GM12878 (cell line): Measurements from ENCODE around the gene KLHL24. TPM values are rescaled to one million over a fixed set of nuclear protein-coding genes. Genes with fewer than 3 reads are reported as not detected.
A peak's percentile ranks its signal among the peaks of the same experiment; 100 is the strongest.

ENCODE experiments used
- ATAC-seq: fragments of 200-7000 bp; cut with Tn5 transposase; 3 replicates; pipeline ENCODE4 v1.9.1; 2020; ENCODE audit warnings: mild to moderate bottlenecking, moderate library complexity
- BruUV-seq: library from RNA; stranded (reverse); fragments of 400-500 nt; replicated peaks from 2 replicates; lab custom pipeline; 2021; lab: Mats Ljungman, UMichigan
- CTCF ChIA-PET: fragments of 300-600 bp; sonication (Branson Sonifier 250); formaldehyde crosslinking; extraction: SDS; loops from one replicate; lab custom pipeline; 2021; ENCODE audit warnings: inconsistent platforms; lab: Yijun Ruan, JAX
- POLR2A ChIA-PET: fragments of 350-600 bp; formaldehyde crosslinking; extraction: SDS; loops from one replicate; lab custom pipeline; 2021; ENCODE audit warnings: inconsistent platforms; lab: Charles Lee
- RAD21 ChIA-PET: fragments of 300-600 bp; sonication (Branson Sonifier 250); formaldehyde crosslinking; loops from one replicate; lab custom pipeline; 2023; ENCODE audit warnings: antibody characterized with exemption; ENCODE audit not compliant: unreplicated experiment; lab: Charles Lee
- SMC1A ChIA-PET: fragments of 300-600 bp; sonication (Branson Sonifier 250); formaldehyde crosslinking; loops from one replicate; lab custom pipeline; 2023; ENCODE audit not compliant: unreplicated experiment, uncharacterized antibody; lab: Charles Lee
- DNase-seq: peaks from one replicate; pipeline ENCODE4 v3.0.0-alpha.2; 2011; ENCODE audit warnings: low read depth, low spot score
- FAIRE-seq: peaks from 3 replicates; lab custom pipeline; 2011; peaks lifted over from hg19 to GRCh38; lab: Jason Lieb, UNC
- H2AFZ ChIP-seq: 2 replicates; pipeline ENCODE4 v1.6.0; 2011; ENCODE audit warnings: low read depth, low read length, control low read depth; ENCODE audit not compliant: control insufficient read depth
- H3K27ac ChIP-seq: 2 replicates; pipeline ENCODE4 v1.5.1; 2011; ENCODE audit warnings: control low read depth; ENCODE audit not compliant: control insufficient read depth, insufficient read depth
- H3K27me3 ChIP-seq, 2 experiments: replicated peaks in 1 of 2; 2 replicates each; pipeline versions ENCODE4 v1.6.0 to v1.6.1; 2011; ENCODE audit warnings: low read length in 1 of 2; ENCODE audit not compliant: control insufficient read depth in 2 of 2, insufficient read depth in 2 of 2
- H3K36me3 ChIP-seq, 2 experiments: 2 replicates each; pipeline ENCODE4 v1.5.1; 2011; ENCODE audit warnings: low read length in 1 of 2; ENCODE audit not compliant: control insufficient read depth in 2 of 2, insufficient read depth in 2 of 2
- H3K4me1 ChIP-seq: 2 replicates; pipeline ENCODE4 v1.6.1; 2011; ENCODE audit warnings: mild to moderate bottlenecking, low read length, moderate library complexity, mixed read lengths; ENCODE audit not compliant: control insufficient read depth, insufficient read depth
- H3K4me2 ChIP-seq: 2 replicates; pipeline ENCODE4 v1.6.0; 2011; ENCODE audit warnings: control low read depth; ENCODE audit not compliant: control insufficient read depth, insufficient read depth
- H3K4me3 ChIP-seq: fragments of 200-600 bp; sonication (generic); 2 replicates; pipeline ENCODE4 v1.5.1; 2016
- H3K79me2 ChIP-seq: 2 replicates; pipeline ENCODE4 v1.6.0; 2011; ENCODE audit warnings: low read length; ENCODE audit not compliant: control insufficient read depth, insufficient read depth
- H3K9ac ChIP-seq: 2 replicates; pipeline ENCODE4 v1.8.0; 2011; ENCODE audit warnings: low read length, control low read depth, mixed read lengths; ENCODE audit not compliant: control insufficient read depth, insufficient read depth
- H3K9me3 ChIP-seq: replicated peaks from 3 replicates; pipeline ENCODE4 v1.5.1; 2011; ENCODE audit warnings: mild to moderate bottlenecking, low read length; ENCODE audit not compliant: control insufficient read depth, insufficient read depth
- H4K20me1 ChIP-seq: 2 replicates; pipeline ENCODE4 v1.6.0; 2011; ENCODE audit not compliant: control insufficient read depth, insufficient read depth
- CUX1 ChIP-seq: IDR thresholded peaks from 2 replicates; pipeline ENCODE4 v1.6.1; 2012; ENCODE audit warnings: improper control_type of control experiment, low read depth, low read length; ENCODE audit not compliant: insufficient replicate concordance
- TARDBP ChIP-seq: IDR thresholded peaks from 2 replicates; pipeline ENCODE4 v1.6.1; 2016; ENCODE audit warnings: borderline replicate concordance
- TCF7 ChIP-seq: IDR thresholded peaks from 2 replicates; pipeline ENCODE4 v1.6.1; 2014; ENCODE audit warnings: antibody characterized with exemption, borderline replicate concordance
- ZNF24 ChIP-seq: fragments of 450-650 bp; IDR thresholded peaks from 2 replicates; pipeline ENCODE4 v1.6.1; 2017; ENCODE audit warnings: antibody characterized with exemption, mild to moderate bottlenecking
- WGBS: methylation state at CpG from one replicate; pipeline ENCODE4 v1.1.6; 2016; ENCODE audit warnings: low lambda C conversion rate; ENCODE audit not compliant: insufficient replicate concordance, insufficient coverage; ENCODE audit errors: missing lambda C conversion rate; 5-methylcytosine and 5-hydroxymethylcytosine counted together
- in situ Hi-C: fragments of 300-500 bp; cut with MboI; formaldehyde crosslinking; loops from 9 replicates; pipeline ENCODE4 v1.14.3; 2018; ENCODE audit warnings: mixed read lengths
- intact Hi-C: fragments of 100-400 bp; cut with micrococcal nuclease; formaldehyde crosslinking; loops from one replicate; pipeline ENCODE4 v1.14.2; 2022; ENCODE audit not compliant: unreplicated experiment
- polyA plus RNA-seq, 11 experiments: library from polyadenylated mRNA; depleted of rRNA in 4 of 11; unstranded in 6 of 11; stranded (reverse) in 5 of 11; fragments of >200 nt; fragmentation: Nextera tagmentation in 4 of 11; fragmentation: Illumina TruSeq in 1 of 11; extraction: Ambion mirVana in 4 of 11; extraction: Trizol in 1 of 11; gene quantifications; 1 replicate in 1 of 11; 2 replicates in 10 of 11; pipeline versions ENCODE4 v1.2.1 to v1.2.3, GENCODE V29; 2011 to 2016; ENCODE audit warnings: inconsistent platforms in 2 of 11, missing spikeins in 2 of 11, low read depth in 1 of 11
- total RNA-seq, 4 experiments: library from RNA; depleted of rRNA in 3 of 4; stranded (reverse); fragments of >200 nt in 3 of 4; fragmentation: Illumina TruSeq in 1 of 4; extraction: Trizol in 1 of 4; gene quantifications; 2 replicates each; pipeline versions ENCODE4 v1.2.1 to v1.2.3, GENCODE V29; 2013 to 2021

KLHL24 gene
- total and polyA plus RNA-seq, 10 of the 15 experiments (the other 5 are each of a cell fraction or from before 2014, with no cell fraction given) = 0.91 to 24.3 (median 5.3) TPM

- no peak overlapping the region for H2AFZ ChIP-seq
- H3K27me3 ChIP-seq = 0 out of 4 replicates have a peak, but pooled peaks cover 0 to 9% of the 10 kb centered on the region in 2 experiments
- H3K36me3 ChIP-seq = no peaks in the 10 kb centered on the region
- no peak overlapping the region for H3K9ac ChIP-seq
- no peaks in the 10 kb centered on the region for H3K79me2 ChIP-seq
- no peak for TF ChIP-seq CUX1
- TF ChIP-seq TARDBP = no peak
- no peak for TF ChIP-seq TCF7
- peak; percentile 19; the same call in 1 of the 2 replicates for TF ChIP-seq ZNF24
- TF ChIP-seq, all 136 proteins: peak for 1
- ChIA-PET RAD21 (interaction anchor here (2.7 kb wide), 1 partner anchor 10 kb away, joined by 10 read pairs; no protein-coding TSS in a partner anchor), POLR2A (interaction anchor here (0.6 to 1.1 kb wide), 4 partner anchors 9 to 435 kb away, joined by 3 to 5 read pairs (median 4); no protein-coding TSS in a partner anchor), CTCF (interaction anchor here (1.5 kb wide), 1 partner anchor 180 kb away, joined by 3 read pairs; no protein-coding TSS in a partner anchor), SMC1A (interaction anchor here (1.4 to 11.4 kb wide), 2 partner anchors 7 to 45 kb away, joined by 3 to 225 read pairs; no protein-coding TSS in a partner anchor)
- Histone ChIP-seq H3K4me1 (peaks cover 8% of the 10 kb centered on the region), H3K9me3 (no peaks in the 10 kb centered on the region; the same call in 2 of the 3 replicates), H3K27ac (no peak overlapping the region), H3K4me3 (no peak overlapping the region), H3K4me2 (no peak overlapping the region), H4K20me1 (0 out of 2 replicates have a peak, but pooled peaks cover 3% of the 10 kb centered on the region)
- intact Hi-C loops (no loop called here), in situ Hi-C loops (no loop called here)
- DNase-seq (no peak), FAIRE-seq (no peak), ATAC-seq (no peak)
- 31% methylated on average over 5 of the region's 5 CpGs for WGBS
- BruUV-seq = no TSS peak
Observed at GRCh38 chr3:183586477-183586876, 48.9 kb upstream of the KLHL24 start.
